Measurements from ENCODE around the gene OTUD5.

DNA sequence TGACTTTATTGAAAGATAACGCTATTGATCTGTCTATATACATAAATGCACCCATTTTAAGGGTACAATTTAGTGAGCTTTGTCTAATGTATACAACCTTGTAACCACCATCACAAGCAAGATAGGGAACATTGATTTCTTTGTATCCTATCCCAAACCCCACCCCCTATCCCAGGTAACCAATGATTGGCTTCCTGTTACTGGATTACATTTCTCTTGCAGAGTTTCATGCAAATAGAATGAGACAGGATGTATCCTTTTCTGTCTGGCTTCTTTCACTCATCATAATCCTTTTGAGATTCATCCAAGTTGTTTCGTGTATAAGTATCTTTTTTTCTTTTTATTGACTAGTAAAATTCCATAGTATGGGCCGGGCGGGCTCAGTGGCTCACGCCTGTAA, 46.3 kb upstream of the OTUD5 start:
- TF ChIP-seq CTCF (conservative IDR thresholded peaks at IDR 0.05) (no peak), EZH2 (IDR thresholded peaks at IDR 0.05; ENCODE audit: low read depth) (no peak)
